VCaP (cell line): Measurements from ENCODE around the gene MARCKS.
A peak's percentile ranks its signal among the peaks of the same experiment; 100 is the strongest.

Experiments
- H3K27ac ChIP-seq: fragments of 450-650 bp; 2 replicates; pipeline ENCODE4 v1.5.1; 2017
- TF ChIP-seq, protein P1 (sequence below): fragments of 450-650 bp; conservative IDR thresholded peaks from 2 replicates; pipeline ENCODE4 v1.5.1; 2017; ENCODE audit warnings: mild to moderate bottlenecking, moderate library complexity

The MARCKS gene, protein sequence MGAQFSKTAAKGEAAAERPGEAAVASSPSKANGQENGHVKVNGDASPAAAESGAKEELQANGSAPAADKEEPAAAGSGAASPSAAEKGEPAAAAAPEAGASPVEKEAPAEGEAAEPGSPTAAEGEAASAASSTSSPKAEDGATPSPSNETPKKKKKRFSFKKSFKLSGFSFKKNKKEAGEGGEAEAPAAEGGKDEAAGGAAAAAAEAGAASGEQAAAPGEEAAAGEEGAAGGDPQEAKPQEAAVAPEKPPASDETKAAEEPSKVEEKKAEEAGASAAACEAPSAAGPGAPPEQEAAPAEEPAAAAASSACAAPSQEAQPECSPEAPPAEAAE

DNA sequence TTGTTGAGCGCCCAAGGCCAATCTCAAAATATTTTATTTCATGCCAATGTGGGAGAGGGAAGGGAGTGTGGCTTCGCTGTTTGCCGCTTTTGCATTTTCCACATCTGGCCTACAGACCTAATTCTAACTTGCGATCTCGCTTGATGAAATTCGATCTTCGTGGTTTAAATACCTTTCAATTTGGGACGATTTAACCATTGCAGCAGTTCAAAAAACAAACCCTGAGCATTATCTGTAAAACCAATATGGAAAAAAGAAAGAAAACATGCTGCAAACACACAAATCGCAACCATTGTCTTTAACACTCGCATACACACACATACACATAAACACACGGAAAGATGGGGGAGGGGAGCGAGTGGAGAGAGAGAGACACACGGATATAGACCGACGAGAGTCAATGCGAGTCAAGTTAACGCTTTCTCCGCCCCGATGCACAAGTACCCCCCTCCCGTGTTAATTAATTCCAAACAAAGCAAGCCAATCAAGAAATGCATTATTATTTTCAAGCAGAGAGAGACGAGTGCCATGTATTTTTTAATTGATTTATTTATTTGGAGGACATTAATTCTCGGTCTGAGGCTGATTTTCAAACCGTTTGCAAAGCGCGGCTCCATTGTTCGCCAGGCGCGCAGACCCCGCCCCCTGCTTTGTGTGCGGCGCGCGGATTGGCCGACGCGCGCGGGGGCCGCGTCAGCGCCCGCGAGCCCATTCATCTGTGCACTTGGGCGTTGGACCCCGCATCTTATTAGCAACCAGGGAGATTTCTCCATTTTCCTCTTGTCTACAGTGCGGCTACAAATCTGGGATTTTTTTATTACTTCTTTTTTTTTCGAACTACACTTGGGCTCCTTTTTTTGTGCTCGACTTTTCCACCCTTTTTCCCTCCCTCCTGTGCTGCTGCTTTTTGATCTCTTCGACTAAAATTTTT is at the start of gene MARCKS:
Gene MARCKS (plus strand): TSS at position 721 of the 931 bp plus-strand sequence. CDS start 401 bp downstream, outside the sequence.
- peak within 1 kb of the TSS; percentile 98 for H3K27ac ChIP-seq
- TF ChIP-seq, protein P1, sequence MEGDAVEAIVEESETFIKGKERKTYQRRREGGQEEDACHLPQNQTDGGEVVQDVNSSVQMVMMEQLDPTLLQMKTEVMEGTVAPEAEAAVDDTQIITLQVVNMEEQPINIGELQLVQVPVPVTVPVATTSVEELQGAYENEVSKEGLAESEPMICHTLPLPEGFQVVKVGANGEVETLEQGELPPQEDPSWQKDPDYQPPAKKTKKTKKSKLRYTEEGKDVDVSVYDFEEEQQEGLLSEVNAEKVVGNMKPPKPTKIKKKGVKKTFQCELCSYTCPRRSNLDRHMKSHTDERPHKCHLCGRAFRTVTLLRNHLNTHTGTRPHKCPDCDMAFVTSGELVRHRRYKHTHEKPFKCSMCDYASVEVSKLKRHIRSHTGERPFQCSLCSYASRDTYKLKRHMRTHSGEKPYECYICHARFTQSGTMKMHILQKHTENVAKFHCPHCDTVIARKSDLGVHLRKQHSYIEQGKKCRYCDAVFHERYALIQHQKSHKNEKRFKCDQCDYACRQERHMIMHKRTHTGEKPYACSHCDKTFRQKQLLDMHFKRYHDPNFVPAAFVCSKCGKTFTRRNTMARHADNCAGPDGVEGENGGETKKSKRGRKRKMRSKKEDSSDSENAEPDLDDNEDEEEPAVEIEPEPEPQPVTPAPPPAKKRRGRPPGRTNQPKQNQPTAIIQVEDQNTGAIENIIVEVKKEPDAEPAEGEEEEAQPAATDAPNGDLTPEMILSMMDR, result no peak

DNA sequence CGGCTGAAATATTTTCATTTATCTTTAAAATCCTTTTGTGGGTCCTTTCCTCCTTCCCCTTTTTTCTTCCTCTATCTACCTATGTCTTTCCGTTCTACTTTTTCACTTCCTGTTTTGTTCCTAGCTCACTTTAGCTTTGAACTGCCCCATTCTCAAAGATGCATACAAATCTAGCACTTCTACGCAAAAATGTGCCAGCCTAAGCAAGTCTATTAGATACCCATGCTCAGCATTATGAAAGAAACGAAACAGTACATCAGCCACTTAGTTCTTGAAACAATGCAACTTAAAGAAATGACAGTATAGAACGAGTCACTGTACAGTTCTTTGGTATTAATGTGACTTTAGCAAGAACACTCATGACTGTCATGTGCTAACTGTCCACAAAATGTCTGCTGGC is 47.3 kb upstream of the MARCKS start:
- H3K27ac ChIP-seq, result no peak overlapping the region
- TF ChIP-seq, protein P1, result no peak

DNA sequence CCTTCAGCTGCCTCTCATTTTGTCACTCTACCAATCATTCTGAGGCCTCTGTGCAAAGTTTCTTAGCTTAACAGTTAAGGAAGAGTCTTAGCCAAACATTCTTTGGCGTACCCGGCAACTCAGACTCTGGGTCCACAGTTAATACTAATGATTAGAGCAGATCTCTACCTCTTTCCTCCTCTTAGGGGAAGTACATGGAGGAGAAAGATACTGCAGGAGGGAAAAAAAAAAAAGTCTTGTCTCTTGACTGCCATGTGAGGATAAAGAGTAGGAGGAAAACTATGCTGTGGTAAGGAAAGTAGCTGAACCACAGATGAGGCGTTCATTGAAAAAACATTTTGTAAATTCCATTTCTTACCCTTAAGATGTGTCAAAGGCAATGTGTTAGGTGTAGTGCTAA is 44.0 kb upstream of the MARCKS start:
- no peak overlapping the region for H3K27ac ChIP-seq
- TF ChIP-seq, protein P1, result no peak

DNA sequence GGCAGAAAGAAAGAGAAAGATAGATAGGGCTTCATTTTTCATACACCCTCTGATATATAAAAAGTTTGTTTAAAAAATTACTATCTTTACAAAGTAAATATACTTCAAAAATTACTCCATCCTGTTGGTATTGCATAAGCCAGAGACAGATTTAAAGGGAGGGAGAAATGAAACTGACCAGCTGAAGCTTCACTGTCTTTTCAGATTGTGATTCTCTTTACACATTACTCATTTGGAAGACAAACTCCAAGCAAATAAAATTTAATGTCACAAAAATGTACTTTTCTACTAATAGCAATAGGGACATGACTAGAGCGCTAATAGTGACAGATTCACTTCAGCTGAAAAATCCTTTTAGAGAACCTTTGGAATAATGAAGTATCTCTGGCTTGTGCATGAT is 38.6 kb upstream of the MARCKS start:
- TF ChIP-seq, protein P1, result no peak
- peak overlapping the region; percentile 80 for H3K27ac ChIP-seq

DNA sequence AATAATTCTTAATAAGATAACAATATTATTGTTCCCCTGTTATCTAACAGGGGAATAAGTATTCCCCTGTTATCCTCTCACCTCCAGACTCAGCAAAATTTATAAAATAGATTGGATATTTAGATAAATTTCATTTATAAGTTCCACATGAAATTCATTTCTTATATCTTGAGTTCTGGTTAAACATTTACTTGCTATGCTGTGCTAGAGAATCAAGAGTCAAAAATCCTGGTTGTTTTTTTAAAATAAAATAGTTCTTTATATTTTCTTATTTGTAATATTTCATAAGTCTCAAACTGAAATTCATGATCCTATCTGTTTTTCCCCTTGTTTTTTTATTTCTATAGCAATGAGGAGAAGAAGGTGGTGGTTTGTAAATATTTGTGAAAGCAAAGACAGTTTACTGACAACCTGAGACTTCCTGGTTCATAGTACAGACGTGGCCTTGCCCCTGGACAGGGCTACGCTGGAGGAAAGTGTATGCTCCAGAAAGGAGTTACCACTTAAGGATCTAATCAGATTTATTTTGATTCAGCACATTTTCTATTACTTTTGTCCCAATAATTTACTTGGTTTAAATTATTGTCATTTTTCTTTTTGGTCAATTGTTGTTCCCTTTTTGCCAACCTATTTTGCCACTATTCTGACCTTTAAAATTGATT is 37.8 kb upstream of the MARCKS start:
- TF ChIP-seq, protein P1, result no peak
- H3K27ac ChIP-seq, result peak overlapping the region; percentile 80

DNA sequence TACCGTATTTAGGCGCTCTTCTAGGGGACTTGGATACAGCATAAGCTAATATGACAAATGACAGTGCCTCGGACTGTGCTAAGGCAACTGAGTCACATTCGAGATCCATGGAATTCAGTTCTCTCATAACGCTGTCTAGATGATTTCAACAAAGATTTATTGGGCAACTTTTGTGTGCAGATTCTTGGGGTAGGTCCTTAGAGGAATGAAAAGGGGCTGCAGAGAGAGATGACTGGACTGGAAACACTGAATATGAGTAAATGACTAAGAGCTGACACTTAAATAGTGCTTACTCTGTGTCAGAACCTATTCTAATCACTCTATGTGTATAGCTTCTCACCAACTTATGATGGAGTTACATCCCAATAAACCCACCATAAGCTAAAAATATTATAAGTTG is 36.4 kb upstream of the MARCKS start:
- no peak overlapping the region for H3K27ac ChIP-seq
- TF ChIP-seq, protein P1, result no peak

DNA sequence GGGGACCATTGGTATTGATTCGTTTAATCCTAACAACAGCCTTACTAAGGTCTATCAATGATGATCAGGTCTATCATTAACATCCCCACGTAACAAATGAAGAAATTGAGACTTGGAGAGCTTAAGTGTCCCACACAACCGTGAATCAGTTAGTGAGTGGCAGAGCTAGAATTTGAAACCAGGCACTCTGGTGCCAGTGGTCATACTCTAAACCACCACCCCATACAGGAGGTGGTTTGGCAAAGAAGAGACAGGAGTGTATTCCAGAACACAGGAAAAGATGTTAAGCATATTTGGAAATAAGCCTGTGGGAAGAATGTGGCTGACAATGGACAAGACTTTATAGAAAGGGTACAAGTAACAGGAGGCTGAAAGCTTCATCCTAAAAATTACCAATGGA is 35.7 kb upstream of the MARCKS start:
- TF ChIP-seq, protein P1, result no peak
- no peak overlapping the region for H3K27ac ChIP-seq
